ENCODE data around the gene SPO11.

- TF ChIP-seq CTCF (IDR thresholded peaks at IDR 0.05) (no peak), EZH2phosphoT487 (IDR thresholded peaks at IDR 0.05) (no peak)
Measured at GRCh38 chr20:57293995-57294394, 35.6 kb upstream of the SPO11 start.
